GM23338 (cell line): ENCODE measurements around the gene MKKS. TPM values are rescaled to one million over a fixed set of nuclear protein-coding genes. Genes with fewer than 3 reads are reported as not detected.

Experiments used
- ATAC-seq: fragments of 200-7000 bp; cut with Tn5 transposase; 3 replicates; pipeline ENCODE4 v1.9.1; 2020
- DNase-seq: peaks from one replicate; pipeline ENCODE4 v3.0.0-alpha.2; 2015; ENCODE audit warnings: low spot score
- H2AFZ ChIP-seq: fragments of 200-600 bp; sonication (generic); 2 replicates; pipeline ENCODE4 v1.8.0; 2016; ENCODE audit warnings: antibody characterized with exemption, mild to moderate bottlenecking, moderate library complexity
- H3F3A ChIP-seq: fragments of 200-600 bp; sonication (generic); replicated peaks from 2 replicates; pipeline ENCODE4 v1.8.0; 2017; ENCODE audit warnings: antibody characterized with exemption, mixed run types, low read depth
- H3K27ac ChIP-seq: fragments of 200-600 bp; sonication (generic); 2 replicates; pipeline ENCODE4 v1.6.1; 2016; ENCODE audit warnings: low read depth
- H3K27me3 ChIP-seq: fragments of 200-600 bp; sonication (generic); 2 replicates; pipeline ENCODE4 v1.8.0; 2016; ENCODE audit warnings: mild to moderate bottlenecking, mixed run types, moderate library complexity; ENCODE audit not compliant: insufficient read depth
- H3K36me3 ChIP-seq: fragments of 200-600 bp; sonication (generic); 2 replicates; pipeline ENCODE4 v1.8.0; 2016; ENCODE audit warnings: mild to moderate bottlenecking; ENCODE audit not compliant: insufficient read depth
- H3K4me1 ChIP-seq: fragments of 200-600 bp; sonication (generic); 2 replicates; pipeline ENCODE4 v1.8.0; 2016; ENCODE audit warnings: mild to moderate bottlenecking, moderate library complexity; ENCODE audit not compliant: insufficient read depth
- H3K4me2 ChIP-seq: fragments of 200-600 bp; sonication (generic); 2 replicates; pipeline ENCODE4 v1.7.1; 2017; ENCODE audit warnings: mixed run types
- H3K4me3 ChIP-seq: fragments of 200-600 bp; sonication (generic); 2 replicates; pipeline ENCODE4 v1.6.1; 2016; ENCODE audit warnings: mixed run types
- H3K79me2 ChIP-seq: fragments of 200-600 bp; sonication (generic); replicated peaks from 2 replicates; pipeline ENCODE4 v1.8.0; 2017; ENCODE audit warnings: mild to moderate bottlenecking; ENCODE audit not compliant: insufficient read depth
- H3K9me2 ChIP-seq: fragments of 200-600 bp; sonication (generic); 2 replicates; pipeline ENCODE4 v1.8.0; 2017; ENCODE audit not compliant: insufficient read depth
- H4K20me1 ChIP-seq: fragments of 200-600 bp; sonication (generic); replicated peaks from 2 replicates; pipeline ENCODE4 v1.8.0; 2017; ENCODE audit warnings: mild to moderate bottlenecking; ENCODE audit not compliant: insufficient read depth
- H3K27ac Mint-ChIP-seq: 2 replicates; pipeline ENCODE4 v1.8.0; 2020; ENCODE audit warnings: inconsistent platforms, mild to moderate bottlenecking, moderate library complexity, mixed read lengths
- H3K27me3 Mint-ChIP-seq: 3 replicates; pipeline ENCODE4 v1.8.0; 2022; ENCODE audit warnings: low read depth, mild to moderate bottlenecking, moderate library complexity, mixed read lengths, inconsistent platforms; ENCODE audit not compliant: insufficient read depth, poor library complexity
- H3K36me3 Mint-ChIP-seq: 3 replicates; pipeline ENCODE4 v1.8.0; 2021; ENCODE audit warnings: low read depth, mild to moderate bottlenecking, inconsistent platforms, moderate library complexity, mixed read lengths
- H3K4me1 Mint-ChIP-seq: 3 replicates; pipeline ENCODE4 v1.8.0; 2020; ENCODE audit warnings: mild to moderate bottlenecking, inconsistent platforms, mixed read lengths
- H3K4me3 Mint-ChIP-seq: 3 replicates; pipeline ENCODE4 v1.8.0; 2021; ENCODE audit warnings: moderate library complexity, mild to moderate bottlenecking, inconsistent platforms, mixed read lengths
- H3K9me3 Mint-ChIP-seq: 3 replicates; pipeline ENCODE4 v1.8.0; 2020; ENCODE audit warnings: moderate library complexity, mild to moderate bottlenecking, inconsistent platforms, mixed read lengths
- CREB1 ChIP-seq: fragments of 250-450 bp; sonication (Bioruptor Pico); IDR thresholded peaks from 2 replicates; pipeline ENCODE4 v1.5.0; 2020; ENCODE audit warnings: low read depth, mild to moderate bottlenecking, moderate library complexity
- EZH2 ChIP-seq: fragments of 200-600 bp; sonication (generic); IDR thresholded peaks from one replicate; pipeline ENCODE4 v1.8.0; 2017; ENCODE audit warnings: antibody characterized with exemption, mild to moderate bottlenecking, low read depth; ENCODE audit not compliant: unreplicated experiment
- EZH2phosphoT487 ChIP-seq: fragments of 200-600 bp; sonication (generic); IDR thresholded peaks from one replicate; pipeline ENCODE4 v1.8.1; 2018; ENCODE audit warnings: antibody characterized with exemption; ENCODE audit not compliant: unreplicated experiment
- JUNB ChIP-seq: IDR thresholded peaks from one replicate; pipeline ENCODE4 v1.6.1; 2016; ENCODE audit warnings: antibody characterized with exemption; ENCODE audit not compliant: unreplicated experiment
- NANOG ChIP-seq: IDR thresholded peaks from 2 replicates; pipeline ENCODE4 v1.6.1; 2016; ENCODE audit warnings: antibody characterized with exemption, borderline replicate concordance
- POLR2AphosphoS5 ChIP-seq: IDR thresholded peaks from 2 replicates; pipeline ENCODE4 v1.6.1; 2016; ENCODE audit warnings: antibody characterized with exemption, low read depth
- STAT1 ChIP-seq: IDR thresholded peaks from one replicate; pipeline ENCODE4 v1.6.1; 2016; ENCODE audit warnings: antibody characterized with exemption; ENCODE audit not compliant: unreplicated experiment
- ZNF114 ChIP-seq: fragments of 250-450 bp; sonication (Bioruptor Pico); IDR thresholded peaks from 2 replicates; pipeline ENCODE4 v1.5.0; 2020; ENCODE audit warnings: mild to moderate bottlenecking, moderate library complexity
- ZNF331 ChIP-seq: fragments of 250-450 bp; sonication (Bioruptor Pico); IDR thresholded peaks from 2 replicates; pipeline ENCODE4 v1.5.0; 2020; ENCODE audit warnings: low read depth, mild to moderate bottlenecking, moderate library complexity
- polyA plus RNA-seq: library from polyadenylated mRNA; unstranded; fragments of >200 nt; fragmentation: Nextera tagmentation; extraction: Ambion mirVana; gene quantifications from 2 replicates; pipeline ENCODE4 v1.2.1, GENCODE V29; 2016
- total RNA-seq: library from RNA; depleted of rRNA; stranded (reverse); fragments of >200 nt; shearing (Covaris generic); gene quantifications from 2 replicates; pipeline ENCODE4 v1.2.3, GENCODE V29; 2014
- TF ChIP-seq, protein P1 (sequence below): IDR thresholded peaks from 2 replicates; pipeline ENCODE4 v1.6.1; 2016; ENCODE audit warnings: antibody characterized with exemption
- TF ChIP-seq, protein P2 (sequence below), 2 experiments: fragments of 200-600 bp in 1 of 2; sonication (generic) in 1 of 2; conservative IDR thresholded peaks; 2 replicates each; pipeline versions ENCODE4 v1.5.1 to v1.6.1; 2016 to 2017; ENCODE audit warnings: antibody characterized with exemption in 2 of 2, low read depth in 2 of 2, mild to moderate bottlenecking in 2 of 2, moderate library complexity in 1 of 2
- TF ChIP-seq, protein P3 (sequence below): IDR thresholded peaks from one replicate; pipeline ENCODE4 v1.6.1; 2018; ENCODE audit warnings: antibody characterized with exemption; ENCODE audit not compliant: unreplicated experiment
- TF ChIP-seq, protein P4 (sequence below): fragments of 250-450 bp; sonication (Bioruptor Pico); IDR thresholded peaks from 2 replicates; pipeline ENCODE4 v1.5.0; 2020; ENCODE audit warnings: mild to moderate bottlenecking, moderate library complexity

MKKS gene
- total and polyA plus RNA-seq, 2 experiments from 2014 or later = 13.4 to 16.7 TPM

DNA sequence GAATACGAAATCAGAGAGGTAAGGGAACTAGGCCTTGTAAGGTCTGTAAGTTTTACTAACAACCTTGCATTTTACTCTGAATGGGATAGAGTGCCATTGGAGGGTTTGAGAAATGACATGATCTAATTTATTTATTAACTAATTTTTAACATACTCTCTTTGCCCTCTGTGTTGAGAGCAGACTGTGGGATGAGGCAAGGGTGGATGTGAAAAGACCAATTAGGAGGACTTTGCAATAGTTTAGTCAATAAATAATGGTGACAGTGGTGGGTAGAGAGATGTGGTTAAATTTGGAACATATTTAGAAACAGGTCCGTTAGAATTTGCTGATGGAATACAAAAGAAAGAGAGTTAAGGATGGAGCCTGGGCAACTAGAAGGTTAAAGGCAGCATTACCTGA lies 60.0 kb downstream of the MKKS start:
- H3K27me3 Mint-ChIP-seq = no peaks in the 10 kb centered on the region
- Histone ChIP-seq H3K4me3 (no peak overlapping the region), H3K36me3 (no peaks in the 10 kb centered on the region), H3F3A (no peaks in the 10 kb centered on the region), H3K79me2 (no peaks in the 10 kb centered on the region), H3K4me1 (peaks cover 5% of the 10 kb centered on the region; the same call in 1 of the 2 replicates), H3K4me2 (no peak overlapping the region), H4K20me1 (no peaks in the 10 kb centered on the region), H3K9me2 (no peaks in the 10 kb centered on the region; the same call in 1 of the 2 replicates), H2AFZ (no peak overlapping the region), H3K27ac (no peak overlapping the region), H3K27me3 (no peaks in the 10 kb centered on the region)
- TF ChIP-seq STAT1 = no peak
- no peak for TF ChIP-seq ZNF331
- TF ChIP-seq JUNB = no peak
- no peak for TF ChIP-seq POLR2AphosphoS5
- no peak for TF ChIP-seq CREB1 (CRISPR knock-in tag)
- TF ChIP-seq, protein P1, sequence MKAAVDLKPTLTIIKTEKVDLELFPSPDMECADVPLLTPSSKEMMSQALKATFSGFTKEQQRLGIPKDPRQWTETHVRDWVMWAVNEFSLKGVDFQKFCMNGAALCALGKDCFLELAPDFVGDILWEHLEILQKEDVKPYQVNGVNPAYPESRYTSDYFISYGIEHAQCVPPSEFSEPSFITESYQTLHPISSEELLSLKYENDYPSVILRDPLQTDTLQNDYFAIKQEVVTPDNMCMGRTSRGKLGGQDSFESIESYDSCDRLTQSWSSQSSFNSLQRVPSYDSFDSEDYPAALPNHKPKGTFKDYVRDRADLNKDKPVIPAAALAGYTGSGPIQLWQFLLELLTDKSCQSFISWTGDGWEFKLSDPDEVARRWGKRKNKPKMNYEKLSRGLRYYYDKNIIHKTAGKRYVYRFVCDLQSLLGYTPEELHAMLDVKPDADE = no peak
- no peak for TF ChIP-seq NANOG
- no peak for TF ChIP-seq EZH2phosphoT487
- TF ChIP-seq, protein P2, sequence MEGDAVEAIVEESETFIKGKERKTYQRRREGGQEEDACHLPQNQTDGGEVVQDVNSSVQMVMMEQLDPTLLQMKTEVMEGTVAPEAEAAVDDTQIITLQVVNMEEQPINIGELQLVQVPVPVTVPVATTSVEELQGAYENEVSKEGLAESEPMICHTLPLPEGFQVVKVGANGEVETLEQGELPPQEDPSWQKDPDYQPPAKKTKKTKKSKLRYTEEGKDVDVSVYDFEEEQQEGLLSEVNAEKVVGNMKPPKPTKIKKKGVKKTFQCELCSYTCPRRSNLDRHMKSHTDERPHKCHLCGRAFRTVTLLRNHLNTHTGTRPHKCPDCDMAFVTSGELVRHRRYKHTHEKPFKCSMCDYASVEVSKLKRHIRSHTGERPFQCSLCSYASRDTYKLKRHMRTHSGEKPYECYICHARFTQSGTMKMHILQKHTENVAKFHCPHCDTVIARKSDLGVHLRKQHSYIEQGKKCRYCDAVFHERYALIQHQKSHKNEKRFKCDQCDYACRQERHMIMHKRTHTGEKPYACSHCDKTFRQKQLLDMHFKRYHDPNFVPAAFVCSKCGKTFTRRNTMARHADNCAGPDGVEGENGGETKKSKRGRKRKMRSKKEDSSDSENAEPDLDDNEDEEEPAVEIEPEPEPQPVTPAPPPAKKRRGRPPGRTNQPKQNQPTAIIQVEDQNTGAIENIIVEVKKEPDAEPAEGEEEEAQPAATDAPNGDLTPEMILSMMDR (conservative IDR thresholded peaks at IDR 0.05; ENCODE audit: low read depth in 2 of 2) = no peak
- TF ChIP-seq, protein P3, sequence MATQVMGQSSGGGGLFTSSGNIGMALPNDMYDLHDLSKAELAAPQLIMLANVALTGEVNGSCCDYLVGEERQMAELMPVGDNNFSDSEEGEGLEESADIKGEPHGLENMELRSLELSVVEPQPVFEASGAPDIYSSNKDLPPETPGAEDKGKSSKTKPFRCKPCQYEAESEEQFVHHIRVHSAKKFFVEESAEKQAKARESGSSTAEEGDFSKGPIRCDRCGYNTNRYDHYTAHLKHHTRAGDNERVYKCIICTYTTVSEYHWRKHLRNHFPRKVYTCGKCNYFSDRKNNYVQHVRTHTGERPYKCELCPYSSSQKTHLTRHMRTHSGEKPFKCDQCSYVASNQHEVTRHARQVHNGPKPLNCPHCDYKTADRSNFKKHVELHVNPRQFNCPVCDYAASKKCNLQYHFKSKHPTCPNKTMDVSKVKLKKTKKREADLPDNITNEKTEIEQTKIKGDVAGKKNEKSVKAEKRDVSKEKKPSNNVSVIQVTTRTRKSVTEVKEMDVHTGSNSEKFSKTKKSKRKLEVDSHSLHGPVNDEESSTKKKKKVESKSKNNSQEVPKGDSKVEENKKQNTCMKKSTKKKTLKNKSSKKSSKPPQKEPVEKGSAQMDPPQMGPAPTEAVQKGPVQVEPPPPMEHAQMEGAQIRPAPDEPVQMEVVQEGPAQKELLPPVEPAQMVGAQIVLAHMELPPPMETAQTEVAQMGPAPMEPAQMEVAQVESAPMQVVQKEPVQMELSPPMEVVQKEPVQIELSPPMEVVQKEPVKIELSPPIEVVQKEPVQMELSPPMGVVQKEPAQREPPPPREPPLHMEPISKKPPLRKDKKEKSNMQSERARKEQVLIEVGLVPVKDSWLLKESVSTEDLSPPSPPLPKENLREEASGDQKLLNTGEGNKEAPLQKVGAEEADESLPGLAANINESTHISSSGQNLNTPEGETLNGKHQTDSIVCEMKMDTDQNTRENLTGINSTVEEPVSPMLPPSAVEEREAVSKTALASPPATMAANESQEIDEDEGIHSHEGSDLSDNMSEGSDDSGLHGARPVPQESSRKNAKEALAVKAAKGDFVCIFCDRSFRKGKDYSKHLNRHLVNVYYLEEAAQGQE = no peak
- TF ChIP-seq, protein P4, sequence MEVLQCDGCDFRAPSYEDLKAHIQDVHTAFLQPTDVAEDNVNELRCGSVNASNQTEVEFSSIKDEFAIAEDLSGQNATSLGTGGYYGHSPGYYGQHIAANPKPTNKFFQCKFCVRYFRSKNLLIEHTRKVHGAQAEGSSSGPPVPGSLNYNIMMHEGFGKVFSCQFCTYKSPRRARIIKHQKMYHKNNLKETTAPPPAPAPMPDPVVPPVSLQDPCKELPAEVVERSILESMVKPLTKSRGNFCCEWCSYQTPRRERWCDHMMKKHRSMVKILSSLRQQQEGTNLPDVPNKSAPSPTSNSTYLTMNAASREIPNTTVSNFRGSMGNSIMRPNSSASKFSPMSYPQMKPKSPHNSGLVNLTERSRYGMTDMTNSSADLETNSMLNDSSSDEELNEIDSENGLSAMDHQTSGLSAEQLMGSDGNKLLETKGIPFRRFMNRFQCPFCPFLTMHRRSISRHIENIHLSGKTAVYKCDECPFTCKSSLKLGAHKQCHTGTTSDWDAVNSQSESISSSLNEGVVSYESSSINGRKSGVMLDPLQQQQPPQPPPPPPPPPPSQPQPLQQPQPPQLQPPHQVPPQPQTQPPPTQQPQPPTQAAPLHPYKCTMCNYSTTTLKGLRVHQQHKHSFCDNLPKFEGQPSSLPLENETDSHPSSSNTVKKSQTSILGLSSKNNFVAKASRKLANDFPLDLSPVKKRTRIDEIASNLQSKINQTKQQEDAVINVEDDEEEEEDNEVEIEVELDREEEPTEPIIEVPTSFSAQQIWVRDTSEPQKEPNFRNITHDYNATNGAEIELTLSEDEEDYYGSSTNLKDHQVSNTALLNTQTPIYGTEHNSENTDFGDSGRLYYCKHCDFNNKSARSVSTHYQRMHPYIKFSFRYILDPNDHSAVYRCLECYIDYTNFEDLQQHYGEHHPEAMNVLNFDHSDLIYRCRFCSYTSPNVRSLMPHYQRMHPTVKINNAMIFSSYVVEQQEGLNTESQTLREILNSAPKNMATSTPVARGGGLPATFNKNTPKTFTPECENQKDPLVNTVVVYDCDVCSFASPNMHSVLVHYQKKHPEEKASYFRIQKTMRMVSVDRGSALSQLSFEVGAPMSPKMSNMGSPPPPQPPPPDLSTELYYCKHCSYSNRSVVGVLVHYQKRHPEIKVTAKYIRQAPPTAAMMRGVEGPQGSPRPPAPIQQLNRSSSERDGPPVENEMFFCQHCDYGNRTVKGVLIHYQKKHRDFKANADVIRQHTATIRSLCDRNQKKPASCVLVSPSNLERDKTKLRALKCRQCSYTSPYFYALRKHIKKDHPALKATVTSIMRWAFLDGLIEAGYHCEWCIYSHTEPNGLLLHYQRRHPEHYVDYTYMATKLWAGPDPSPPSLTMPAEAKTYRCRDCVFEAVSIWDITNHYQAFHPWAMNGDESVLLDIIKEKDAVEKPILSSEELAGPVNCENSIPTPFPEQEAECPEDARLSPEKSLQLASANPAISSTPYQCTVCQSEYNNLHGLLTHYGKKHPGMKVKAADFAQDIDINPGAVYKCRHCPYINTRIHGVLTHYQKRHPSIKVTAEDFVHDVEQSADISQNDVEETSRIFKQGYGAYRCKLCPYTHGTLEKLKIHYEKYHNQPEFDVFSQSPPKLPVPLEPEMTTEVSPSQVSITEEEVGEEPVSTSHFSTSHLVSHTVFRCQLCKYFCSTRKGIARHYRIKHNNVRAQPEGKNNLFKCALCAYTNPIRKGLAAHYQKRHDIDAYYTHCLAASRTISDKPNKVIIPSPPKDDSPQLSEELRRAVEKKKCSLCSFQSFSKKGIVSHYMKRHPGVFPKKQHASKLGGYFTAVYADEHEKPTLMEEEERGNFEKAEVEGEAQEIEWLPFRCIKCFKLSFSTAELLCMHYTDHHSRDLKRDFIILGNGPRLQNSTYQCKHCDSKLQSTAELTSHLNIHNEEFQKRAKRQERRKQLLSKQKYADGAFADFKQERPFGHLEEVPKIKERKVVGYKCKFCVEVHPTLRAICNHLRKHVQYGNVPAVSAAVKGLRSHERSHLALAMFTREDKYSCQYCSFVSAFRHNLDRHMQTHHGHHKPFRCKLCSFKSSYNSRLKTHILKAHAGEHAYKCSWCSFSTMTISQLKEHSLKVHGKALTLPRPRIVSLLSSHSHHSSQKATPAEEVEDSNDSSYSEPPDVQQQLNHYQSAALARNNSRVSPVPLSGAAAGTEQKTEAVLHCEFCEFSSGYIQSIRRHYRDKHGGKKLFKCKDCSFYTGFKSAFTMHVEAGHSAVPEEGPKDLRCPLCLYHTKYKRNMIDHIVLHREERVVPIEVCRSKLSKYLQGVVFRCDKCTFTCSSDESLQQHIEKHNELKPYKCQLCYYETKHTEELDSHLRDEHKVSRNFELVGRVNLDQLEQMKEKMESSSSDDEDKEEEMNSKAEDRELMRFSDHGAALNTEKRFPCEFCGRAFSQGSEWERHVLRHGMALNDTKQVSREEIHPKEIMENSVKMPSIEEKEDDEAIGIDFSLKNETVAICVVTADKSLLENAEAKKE (CRISPR knock-in tag) = no peak
- no peak for TF ChIP-seq ZNF114 (CRISPR knock-in tag)
- no peak for TF ChIP-seq EZH2
- peaks cover 22% of the 10 kb centered on the region for H3K9me3 Mint-ChIP-seq
- ATAC-seq (no peak), DNase-seq (no peak)
- H3K36me3 Mint-ChIP-seq = peaks cover 13% of the 10 kb centered on the region; the same call in 2 of the 3 replicates
- H3K4me1 Mint-ChIP-seq = no peaks in the 10 kb centered on the region; the same call in 2 of the 3 replicates
- no peak overlapping the region for H3K27ac Mint-ChIP-seq
- H3K4me3 Mint-ChIP-seq = no peak overlapping the region
